CD14-positive monocyte (primary cell): Measurements from ENCODE around the gene ASPHD2. TPM values are rescaled to one million over a fixed set of nuclear protein-coding genes. Genes with fewer than 3 reads are reported as not detected.
"Not testable (repeated sequence)": the region's sequence is repeated elsewhere in the genome, so short reads cannot be mapped to it uniquely, and the experiment has no call there.

ENCODE experiments used
- DNase-seq, 3 donors: peaks; one replicate each; pipeline ENCODE4 v3.0.0-alpha.2; 2011 to 2022
- H2AFZ ChIP-seq: 2 replicates; pipeline ENCODE4 v1.6.0; 2012; ENCODE audit warnings: mild to moderate bottlenecking, low read depth, low read length, inconsistent platforms; ENCODE audit not compliant: insufficient read depth, poor library complexity, severe bottlenecking
- H3K27ac ChIP-seq, 2 donors: 1 replicate in 1 of 2; 2 replicates in 1 of 2; pipeline ENCODE4 v1.5.1; 2012 to 2013; ENCODE audit warnings: low read length in 2 of 2, control low read depth in 1 of 2, inconsistent platforms in 1 of 2, low read depth in 1 of 2, mild to moderate bottlenecking in 1 of 2
- H3K27me3 ChIP-seq, 2 donors: one replicate each; pipeline versions ENCODE4 v1.6.0 to v1.6.1; 2011 to 2013; ENCODE audit warnings: low read length in 2 of 2; ENCODE audit not compliant: control insufficient read depth in 2 of 2, insufficient read depth in 2 of 2
- H3K36me3 ChIP-seq, 2 donors: replicated peaks in 1 of 2; 1 replicate in 1 of 2; 2 replicates in 1 of 2; pipeline versions ENCODE4 v1.5.1 to v1.6.1; 2012 to 2013; ENCODE audit warnings: low read length in 2 of 2, control low read depth in 1 of 2, inconsistent platforms in 1 of 2, mild to moderate bottlenecking in 1 of 2; ENCODE audit not compliant: insufficient read depth in 2 of 2, control insufficient read depth in 1 of 2
- H3K4me1 ChIP-seq, 2 donors: 1 replicate in 1 of 2; 2 replicates in 1 of 2; pipeline versions ENCODE4 v1.5.1 to v1.6.1; 2012 to 2013; ENCODE audit warnings: low read length in 2 of 2, control low read depth in 1 of 2, inconsistent platforms in 1 of 2, mild to moderate bottlenecking in 1 of 2, moderate library complexity in 1 of 2; ENCODE audit not compliant: insufficient read depth in 2 of 2, control insufficient read depth in 1 of 2
- H3K4me2 ChIP-seq: replicated peaks from 2 replicates; pipeline ENCODE3; 2012; ENCODE audit warnings: low read length, moderate library complexity, mild to moderate bottlenecking; ENCODE audit not compliant: poor library complexity, severe bottlenecking; ENCODE audit errors: extremely low read depth
- H3K4me3 ChIP-seq, 3 experiments: fragments of 200-600 bp in 1 of 3; sonication (generic) in 1 of 3; replicated peaks in 1 of 3; 1 replicate in 2 of 3; 2 replicates in 1 of 3; pipeline ENCODE4 v1.5.1; 2011 to 2013; ENCODE audit warnings: low read length in 3 of 3, mild to moderate bottlenecking in 3 of 3, control low read depth in 2 of 3, low read depth in 2 of 3, inconsistent platforms in 1 of 3, moderate library complexity in 1 of 3
- H3K79me2 ChIP-seq: 2 replicates; pipeline ENCODE4 v1.6.0; 2012; ENCODE audit warnings: mild to moderate bottlenecking, control low read depth, inconsistent platforms, low read length, moderate library complexity; ENCODE audit not compliant: insufficient read depth
- H3K9ac ChIP-seq: 2 replicates; pipeline ENCODE4 v1.6.0; 2017; ENCODE audit warnings: low read length, mild to moderate bottlenecking; ENCODE audit not compliant: insufficient read depth, poor library complexity, severe bottlenecking
- H3K9me3 ChIP-seq, 2 donors: replicated peaks in 1 of 2; 1 replicate in 1 of 2; 2 replicates in 1 of 2; pipeline versions ENCODE4 v1.5.1 to v1.6.1; 2012 to 2013; ENCODE audit warnings: low read length in 2 of 2, control low read depth in 1 of 2; ENCODE audit not compliant: control insufficient read depth in 1 of 2, insufficient read depth in 1 of 2
- H4K20me1 ChIP-seq: 2 replicates; pipeline ENCODE4 v1.6.0; 2012; ENCODE audit warnings: mild to moderate bottlenecking, low read length, control low read depth, moderate library complexity; ENCODE audit not compliant: insufficient read depth
- H3K27ac Mint-ChIP-seq, 7 donors: one replicate each; pipeline ENCODE4 v1.8.0; 2020; ENCODE audit warnings: mild to moderate bottlenecking in 7 of 7, mixed read lengths in 7 of 7, moderate library complexity in 6 of 7, inconsistent platforms in 2 of 7
- H3K27me3 Mint-ChIP-seq, 3 donors: one replicate each; pipeline ENCODE4 v1.8.0; 2021 to 2022; ENCODE audit warnings: low read depth in 3 of 3, mild to moderate bottlenecking in 3 of 3, mixed read lengths in 3 of 3, moderate library complexity in 3 of 3, inconsistent platforms in 1 of 3
- H3K36me3 Mint-ChIP-seq, 2 donors: one replicate each; pipeline ENCODE4 v1.8.0; 2020; ENCODE audit warnings: mixed read lengths in 2 of 2, inconsistent platforms in 1 of 2, mild to moderate bottlenecking in 1 of 2
- H3K4me1 Mint-ChIP-seq: one replicate; pipeline ENCODE4 v1.8.0; 2020; ENCODE audit warnings: mild to moderate bottlenecking, mixed read lengths
- H3K4me3 Mint-ChIP-seq, 2 donors: one replicate each; pipeline ENCODE4 v1.8.0; 2020; ENCODE audit warnings: mild to moderate bottlenecking in 2 of 2, mixed read lengths in 2 of 2, moderate library complexity in 1 of 2
- H3K9me3 Mint-ChIP-seq, 7 donors: one replicate each; pipeline ENCODE4 v1.8.0; 2020 to 2022; ENCODE audit warnings: mixed read lengths in 7 of 7, mild to moderate bottlenecking in 6 of 7, moderate library complexity in 6 of 7, inconsistent platforms in 2 of 7
- WGBS: methylation state at CpG from one replicate; pipeline ENCODE4 v1.1.5; 2013; ENCODE audit warnings: missing lambda C conversion rate; ENCODE audit not compliant: insufficient coverage; 5-methylcytosine and 5-hydroxymethylcytosine counted together
- intact Hi-C, 2 donors: fragments of 100-400 bp; cut with micrococcal nuclease; formaldehyde crosslinking; loops; one replicate each; pipeline versions ENCODE4 v1.15.0 to v1.15.1; 2023
- polyA plus RNA-seq, 3 donors: library from polyadenylated mRNA; depleted of rRNA in 1 of 3; unstranded in 2 of 3; stranded (reverse) in 1 of 3; fragments of 300-500 nt in 2 of 3; fragments of >200 nt in 1 of 3; fragmentation: Illumina TruSeq in 2 of 3; gene quantifications; 1 replicate in 2 of 3; 2 replicates in 1 of 3; pipeline ENCODE4 v1.2.3, GENCODE V29; 2012 to 2021
- TF ChIP-seq, protein P1 (sequence below): fragments of 200-600 bp; IDR thresholded peaks from one replicate; pipeline ENCODE4 v1.8.0; 2022; ENCODE audit warnings: antibody characterized with exemption, mild to moderate bottlenecking

The ASPHD2 gene
- polyA plus RNA-seq, 3 donors = 2.6 to 6.2 (median 4.1) TPM

- H3K4me3 Mint-ChIP-seq = no peak overlapping the region
- H3K27ac ChIP-seq = no peak overlapping the region
- no peak overlapping the region for H3K9ac ChIP-seq
- H3K9me3 Mint-ChIP-seq = no peaks in the 10 kb centered on the region
- no peaks in the 10 kb centered on the region for H3K27me3 ChIP-seq
- no peaks in the 10 kb centered on the region for H3K9me3 ChIP-seq
- TF ChIP-seq, protein P1, sequence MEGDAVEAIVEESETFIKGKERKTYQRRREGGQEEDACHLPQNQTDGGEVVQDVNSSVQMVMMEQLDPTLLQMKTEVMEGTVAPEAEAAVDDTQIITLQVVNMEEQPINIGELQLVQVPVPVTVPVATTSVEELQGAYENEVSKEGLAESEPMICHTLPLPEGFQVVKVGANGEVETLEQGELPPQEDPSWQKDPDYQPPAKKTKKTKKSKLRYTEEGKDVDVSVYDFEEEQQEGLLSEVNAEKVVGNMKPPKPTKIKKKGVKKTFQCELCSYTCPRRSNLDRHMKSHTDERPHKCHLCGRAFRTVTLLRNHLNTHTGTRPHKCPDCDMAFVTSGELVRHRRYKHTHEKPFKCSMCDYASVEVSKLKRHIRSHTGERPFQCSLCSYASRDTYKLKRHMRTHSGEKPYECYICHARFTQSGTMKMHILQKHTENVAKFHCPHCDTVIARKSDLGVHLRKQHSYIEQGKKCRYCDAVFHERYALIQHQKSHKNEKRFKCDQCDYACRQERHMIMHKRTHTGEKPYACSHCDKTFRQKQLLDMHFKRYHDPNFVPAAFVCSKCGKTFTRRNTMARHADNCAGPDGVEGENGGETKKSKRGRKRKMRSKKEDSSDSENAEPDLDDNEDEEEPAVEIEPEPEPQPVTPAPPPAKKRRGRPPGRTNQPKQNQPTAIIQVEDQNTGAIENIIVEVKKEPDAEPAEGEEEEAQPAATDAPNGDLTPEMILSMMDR = no peak
- H3K36me3 ChIP-seq = peaks cover 5 to 32% of the 10 kb centered on the region in 2 donors
- H3K79me2 ChIP-seq = peaks cover 44% of the 10 kb centered on the region
- WGBS = 94% methylated on average over 6 of the region's 11 CpGs
- peaks cover 48% of the 10 kb centered on the region for H3K4me1 Mint-ChIP-seq
- H3K27me3 Mint-ChIP-seq = no peaks in the 10 kb centered on the region
- H3K27ac Mint-ChIP-seq = no peak overlapping the region
- H2AFZ ChIP-seq = no peak overlapping the region
- peaks cover 34 to 43% of the 10 kb centered on the region in 2 donors for H3K4me1 ChIP-seq
- no peak overlapping the region for H3K4me3 ChIP-seq
- intact Hi-C loops = no loop called here
- peaks cover 22% of the 10 kb centered on the region for H4K20me1 ChIP-seq
- peaks cover 37 to 51% of the 10 kb centered on the region in 2 donors for H3K36me3 Mint-ChIP-seq
- no peak for DNase-seq
- no peak overlapping the region for H3K4me2 ChIP-seq
Measured at GRCh38 chr22:26436903-26437515, 7.9 kb downstream of the ASPHD2 start.

- Histone ChIP-seq H3K27ac (no peak overlapping the region), H4K20me1 (peaks cover 22% of the 10 kb centered on the region), H3K27me3 (no peaks in the 10 kb centered on the region), H3K4me1 (peaks cover 30 to 40% of the 10 kb centered on the region in 2 donors), H3K4me2 (no peak overlapping the region), H2AFZ (no peak overlapping the region), H3K4me3 (no peak overlapping the region), H3K79me2 (peaks cover 44% of the 10 kb centered on the region), H3K9me3 (no peaks in the 10 kb centered on the region), H3K9ac (no peak overlapping the region), H3K36me3 (peaks cover 5 to 38% of the 10 kb centered on the region in 2 donors)
- H3K27me3 Mint-ChIP-seq = peaks cover 0 to 3% (median 2%) of the 10 kb centered on the region in 3 donors
- no peak overlapping the region for H3K4me3 Mint-ChIP-seq
- TF ChIP-seq, protein P1 = no peak
- peaks cover 39 to 57% of the 10 kb centered on the region in 2 donors for H3K36me3 Mint-ChIP-seq
- H3K27ac Mint-ChIP-seq = no peak overlapping the region
- 96% methylated on average over 8 of the region's 14 CpGs for WGBS
- no peaks in the 10 kb centered on the region for H3K9me3 Mint-ChIP-seq
- intact Hi-C loops = no loop called here
- DNase-seq = no peak
- H3K4me1 Mint-ChIP-seq = peaks cover 45% of the 10 kb centered on the region
Measured at GRCh38 chr22:26437694-26438392, 8.8 kb downstream of the ASPHD2 start.

- H3K4me2 ChIP-seq, DNase-seq, intact Hi-C loops, H3K27me3 Mint-ChIP-seq, H3K9me3 ChIP-seq, H3K4me3 ChIP-seq, H3K9me3 Mint-ChIP-seq, H2AFZ ChIP-seq, H3K9ac ChIP-seq, H3K4me3 Mint-ChIP-seq, H3K27ac ChIP-seq, H3K27me3 ChIP-seq: not testable (repeated sequence)
- Histone ChIP-seq H3K79me2 (peaks cover 39% of the 10 kb centered on the region), H3K36me3 (peaks cover 13 to 42% of the 10 kb centered on the region in 2 donors), H4K20me1 (peaks cover 22% of the 10 kb centered on the region), H3K4me1 (peaks cover 23 to 32% of the 10 kb centered on the region in 2 donors)
- Mint-ChIP-seq H3K27ac (peak overlapping the region in 1 of 7 donors; percentile 58), H3K36me3 (peaks cover 45 to 63% of the 10 kb centered on the region in 2 donors), H3K4me1 (peaks cover 40% of the 10 kb centered on the region)
- WGBS = 100% methylated on average over 3 of the region's 3 CpGs
Measured at GRCh38 chr22:26438776-26439175, 9.7 kb downstream of the ASPHD2 start.
